Sigmoid colon (tissue), 7 donors: ENCODE results near the gene TBC1D8. TPM values are rescaled to one million over a fixed set of nuclear protein-coding genes. Genes with fewer than 3 reads are reported as not detected.
A peak's percentile ranks its signal among the peaks of the same experiment; 100 is the strongest.

ENCODE experiments used
- DNase-seq: peaks from one replicate; pipeline ENCODE4 v3.0.0-alpha.2; 2019
- H3K27ac ChIP-seq, 4 donors: fragments of 200-600 bp; sonication (generic); one replicate each; pipeline ENCODE4 v1.5.1; 2016 to 2019; ENCODE audit warnings: mild to moderate bottlenecking in 1 of 4
- H3K27me3 ChIP-seq, 3 donors: fragments of 200-600 bp; sonication (generic); one replicate each; pipeline ENCODE4 v1.5.1; 2019; ENCODE audit warnings: mild to moderate bottlenecking in 1 of 3
- H3K36me3 ChIP-seq, 4 donors: fragments of 200-600 bp; sonication (generic); one replicate each; pipeline ENCODE4 v1.5.1; 2016 to 2019
- H3K4me1 ChIP-seq, 4 donors: fragments of 200-600 bp; sonication (generic); one replicate each; pipeline ENCODE4 v1.5.1; 2017 to 2019
- H3K4me3 ChIP-seq, 4 donors: fragments of 200-600 bp; sonication (generic); one replicate each; pipeline ENCODE4 v1.5.1; 2017 to 2019; ENCODE audit warnings: mild to moderate bottlenecking in 2 of 4, moderate library complexity in 1 of 4
- H3K9me3 ChIP-seq, 4 donors: fragments of 200-600 bp in 3 of 4; sonication (generic) in 3 of 4; one replicate each; pipeline versions ENCODE4 v1.5.1 to v1.6.1; 2013 to 2019
- CTCF ChIP-seq, 4 experiments: fragments of 450-650 bp in 3 of 4; fragments of 200-600 bp in 1 of 4; IDR thresholded peaks; one replicate each; pipeline ENCODE4 v1.5.1; 2016 to 2019; ENCODE audit warnings: antibody characterized with exemption in 4 of 4, mild to moderate bottlenecking in 3 of 4, moderate library complexity in 2 of 4
- EP300 ChIP-seq, 4 donors: sonication (generic); formaldehyde crosslinking; IDR thresholded peaks; one replicate each; pipeline ENCODE4 v1.6.1; 2017; ENCODE audit warnings: antibody characterized with exemption in 4 of 4
- POLR2A ChIP-seq, 2 donors: fragments of 450-650 bp; IDR thresholded peaks; one replicate each; pipeline ENCODE4 v1.6.1; 2016; ENCODE audit warnings: antibody characterized with exemption in 2 of 2, mild to moderate bottlenecking in 2 of 2, moderate library complexity in 2 of 2
- POLR2AphosphoS5 ChIP-seq, 4 donors: sonication (generic); formaldehyde crosslinking; IDR thresholded peaks; one replicate each; pipeline ENCODE4 v1.6.1; 2017; ENCODE audit warnings: antibody characterized with exemption in 4 of 4
- WGBS, 2 donors: extraction: QIAGEN DNeasy Blood & Tissue Kit; methylation state at CpG; one replicate each; pipeline ENCODE4 v1.1.7; 2013; 5-methylcytosine and 5-hydroxymethylcytosine counted together
- intact Hi-C: fragments of 100-400 bp; cut with DNase I; formaldehyde crosslinking; loops from one replicate; pipeline ENCODE4 v1.15.1; 2023
- polyA plus RNA-seq, 3 donors: library from polyadenylated mRNA; stranded (reverse); fragments of 200-250 nt; gene quantifications; one replicate each; pipeline ENCODE4 v1.2.3, GENCODE V29; 2013
- total RNA-seq, 4 donors: library from RNA; depleted of rRNA; stranded (reverse); fragments of >200 nt; gene quantifications; one replicate each; pipeline ENCODE4 v1.1.0, GENCODE V29; 2016
- donor health status: healthy with polysubstance abuse.
- donor health status: Bipolar disorder and iron deficiency.
- donor health status: healthy.

TBC1D8 gene
- total and polyA plus RNA-seq, 7 donors, result 3.0 to 24.1 (median 15.7) TPM

- H3K27me3 ChIP-seq, result no peaks in the 10 kb centered on the region
- WGBS, 2 donors, result 62 to 77% methylated on average over 2 of the region's 2 CpGs
- no peak for TF ChIP-seq EP300 (IDR thresholded peaks at IDR 0.05)
- peak in 1 of 4 experiments; percentile 47 for TF ChIP-seq CTCF (IDR thresholded peaks at IDR 0.05)
- H3K9me3 ChIP-seq, result no peaks in the 10 kb centered on the region
- no peak for DNase-seq
- H3K27ac ChIP-seq, result no peak overlapping the region
- intact Hi-C loops, result loop anchor here (2.0 kb wide), 1 partner anchor 116 kb away; no protein-coding TSS in a partner anchor
- H3K4me1 ChIP-seq, result no peaks in the 10 kb centered on the region
- H3K4me3 ChIP-seq, result no peak overlapping the region
- H3K36me3 ChIP-seq, result peaks cover 5 to 44% (median 9%) of the 10 kb centered on the region in 4 donors
Observed at GRCh38 chr2:101036562-101036961, 114.6 kb downstream of the TBC1D8 start.

- H3K27me3 ChIP-seq, result no peaks in the 10 kb centered on the region
Observed at GRCh38 chr2:101032084-101032776, 119.0 kb downstream of the TBC1D8 start.

GRCh38 chr2:101030866-101031554 is 120.2 kb downstream of the TBC1D8 start:
- Histone ChIP-seq H3K4me3 (no peak overlapping the region), H3K27ac (no peak overlapping the region), H3K36me3 (peaks cover 0 to 39% (median 8%) of the 10 kb centered on the region in 4 donors), H3K9me3 (no peaks in the 10 kb centered on the region), H3K27me3 (no peaks in the 10 kb centered on the region), H3K4me1 (peaks cover 0 to 11% (median 0%) of the 10 kb centered on the region in 4 donors)
- intact Hi-C loops, result no loop called here
- DNase-seq, result no peak
- WGBS, 2 donors, result 80 to 83% methylated on average over 10 of the region's 10 CpGs
- TF ChIP-seq POLR2AphosphoS5 (IDR thresholded peaks at IDR 0.05) (no peak), POLR2A (IDR thresholded peaks at IDR 0.05) (no peak), EP300 (IDR thresholded peaks at IDR 0.05) (no peak), CTCF (IDR thresholded peaks at IDR 0.05) (no peak)

More at GRCh38 chr2:101032084-101032776, 119.0 kb downstream of the TBC1D8 start:
- H3K4me3 ChIP-seq, result no peak overlapping the region
- peaks cover 0 to 11% (median 0%) of the 10 kb centered on the region in 4 donors for H3K4me1 ChIP-seq
- H3K36me3 ChIP-seq, result peaks cover 0 to 30% (median 6%) of the 10 kb centered on the region in 4 donors
- no peaks in the 10 kb centered on the region for H3K9me3 ChIP-seq
- TF ChIP-seq CTCF (IDR thresholded peaks at IDR 0.05) (no peak), POLR2AphosphoS5 (IDR thresholded peaks at IDR 0.05) (no peak), POLR2A (IDR thresholded peaks at IDR 0.05) (no peak), EP300 (IDR thresholded peaks at IDR 0.05) (no peak)
- 91% methylated on average over 15 of the region's 15 CpGs for WGBS, 2 donors
- H3K27ac ChIP-seq, result no peak overlapping the region
- no peak for DNase-seq
- intact Hi-C loops, result no loop called here

- DNase-seq, result no peak
- intact Hi-C loops, result no loop called here
- Histone ChIP-seq H3K27me3 (no peaks in the 10 kb centered on the region), H3K36me3 (peaks cover 0 to 14% (median 2%) of the 10 kb centered on the region in 4 donors), H3K9me3 (no peaks in the 10 kb centered on the region), H3K27ac (no peak overlapping the region), H3K4me3 (no peak overlapping the region), H3K4me1 (peaks cover 0 to 11% (median 0%) of the 10 kb centered on the region in 4 donors)
- 95 to 98% methylated on average over 8 of the region's 8 CpGs for WGBS, 2 donors
- TF ChIP-seq CTCF (IDR thresholded peaks at IDR 0.05), result no peak
- TF ChIP-seq EP300 (IDR thresholded peaks at IDR 0.05), result no peak
- TF ChIP-seq POLR2A (IDR thresholded peaks at IDR 0.05), result no peak
- no peak for TF ChIP-seq POLR2AphosphoS5 (IDR thresholded peaks at IDR 0.05)
Observed at GRCh38 chr2:101027852-101028251, 123.3 kb downstream of the TBC1D8 start.
